H1 (cell line): ENCODE measurements around the gene EPM2A.

ENCODE experiments used
- CHD1 ChIP-seq: IDR thresholded peaks from 2 replicates; pipeline ENCODE4 v1.6.1; 2012; ENCODE audit warnings: low read depth, low read length, improper control_type of control experiment
- CREB1 ChIP-seq: IDR thresholded peaks from 2 replicates; pipeline ENCODE4 v1.6.1; 2012; ENCODE audit warnings: inconsistent platforms
- CTCF ChIP-seq, 3 experiments: IDR thresholded peaks; 1 replicate in 2 of 3; 2 replicates in 1 of 3; pipeline versions ENCODE4 v1.5.1 to v1.6.1; 2011; ENCODE audit warnings: low read length in 3 of 3, mild to moderate bottlenecking in 3 of 3, inconsistent platforms in 2 of 3, low read depth in 1 of 3, moderate library complexity in 1 of 3; ENCODE audit not compliant: insufficient read depth in 1 of 3; ENCODE audit errors: control extremely low read depth in 1 of 3
- E2F6 ChIP-seq: IDR thresholded peaks from 2 replicates; pipeline ENCODE4 v1.6.1; 2012; ENCODE audit warnings: inconsistent platforms
- GABPA ChIP-seq: IDR thresholded peaks from 2 replicates; pipeline ENCODE4 v1.6.1; 2011; ENCODE audit warnings: mild to moderate bottlenecking, low read length, moderate library complexity, borderline replicate concordance; ENCODE audit not compliant: insufficient read depth
- HDAC2 ChIP-seq, 2 experiments: fragments of 300-600 bp in 1 of 2; sonication (generic) in 1 of 2; IDR thresholded peaks; 2 replicates each; pipeline ENCODE4 v1.6.1; 2011 to 2012; ENCODE audit warnings: low read depth in 2 of 2, low read length in 2 of 2, mild to moderate bottlenecking in 2 of 2, moderate library complexity in 2 of 2, borderline replicate concordance in 1 of 2, inconsistent platforms in 1 of 2
- NRF1 ChIP-seq: IDR thresholded peaks from 2 replicates; pipeline ENCODE4 v1.6.1; 2011; ENCODE audit warnings: mild to moderate bottlenecking, low read depth, low read length, improper control_type of control experiment
- POLR2A ChIP-seq, 2 experiments: IDR thresholded peaks; 1 replicate in 1 of 2; 2 replicates in 1 of 2; pipeline ENCODE4 v1.6.1; 2011; ENCODE audit warnings: low read depth in 2 of 2, low read length in 2 of 2, mild to moderate bottlenecking in 2 of 2; ENCODE audit errors: control extremely low read depth in 1 of 2
- POLR2AphosphoS5 ChIP-seq: IDR thresholded peaks from 2 replicates; pipeline ENCODE4 v1.6.1; 2011; ENCODE audit warnings: low read depth, low read length
- RFX5 ChIP-seq: IDR thresholded peaks from 2 replicates; pipeline ENCODE4 v1.6.1; 2011; ENCODE audit warnings: low read depth, low read length, improper control_type of control experiment, borderline replicate concordance

- no peak for TF ChIP-seq CTCF (IDR thresholded peaks at IDR 0.05; ENCODE audit: control extremely low read depth in 1 of 3, insufficient read depth in 1 of 3, low read depth in 1 of 3, low read length in 3 of 3)
- no peak for TF ChIP-seq POLR2A (IDR thresholded peaks at IDR 0.05; ENCODE audit: control extremely low read depth in 1 of 2, low read depth in 2 of 2, low read length in 2 of 2)
- TF ChIP-seq HDAC2 (IDR thresholded peaks at IDR 0.05; ENCODE audit: borderline replicate concordance in 1 of 2, low read depth in 2 of 2, low read length in 2 of 2) = no peak
- no peak for TF ChIP-seq GABPA
- TF ChIP-seq POLR2AphosphoS5 = no peak
- TF ChIP-seq CHD1 = no peak
- no peak for TF ChIP-seq E2F6
- TF ChIP-seq NRF1 = no peak
- no peak for TF ChIP-seq CREB1
- no peak for TF ChIP-seq RFX5
Measured at GRCh38 chr6:145711372-145711771, 23.9 kb downstream of the EPM2A start.
